ENCODE measurements around the gene BCL11B.

The BCL11B gene

DNA sequence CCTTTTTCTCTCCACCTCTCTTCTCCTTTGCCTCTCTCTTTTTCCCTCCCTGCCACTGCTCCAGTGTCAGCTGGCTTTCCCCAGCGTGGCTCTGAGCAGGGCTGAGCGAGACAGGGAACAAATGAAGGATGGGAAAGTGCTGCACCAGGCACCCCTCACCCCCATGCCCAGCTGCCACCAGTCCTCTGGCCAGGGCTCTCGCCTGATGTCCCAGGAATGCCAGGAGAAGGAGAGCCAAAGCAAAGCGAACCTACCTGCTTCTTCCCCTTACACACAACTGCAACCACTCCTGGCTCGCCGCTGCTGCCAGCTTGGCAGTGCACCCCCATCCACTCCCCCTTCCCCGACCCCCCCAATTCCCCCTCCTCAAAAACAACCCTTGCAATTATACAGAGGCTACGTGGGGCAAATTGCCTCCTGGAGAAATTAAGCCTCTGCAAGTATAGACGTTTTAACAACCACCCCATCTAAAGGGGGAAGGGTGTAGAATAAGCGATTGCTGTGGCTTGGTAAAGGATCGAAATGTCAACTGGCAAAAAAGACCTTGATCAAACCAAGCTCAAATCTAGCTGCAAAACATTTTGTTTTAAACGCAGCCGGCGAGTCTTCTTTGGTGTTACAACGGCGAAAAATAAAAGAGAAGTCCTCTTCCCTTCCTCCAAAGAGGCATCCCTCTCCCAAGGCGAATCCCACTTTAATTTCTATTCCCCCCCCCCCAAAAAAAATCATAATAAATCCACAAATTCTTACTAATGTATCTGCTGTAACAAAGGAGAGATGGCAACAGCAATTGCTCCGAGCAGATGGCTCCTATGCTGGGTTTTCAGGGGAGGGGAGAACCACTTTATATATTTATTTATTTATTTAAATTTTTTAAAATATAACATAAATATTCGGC lies 2.9 kb downstream of the BCL11B start:
- in situ Hi-C loops (cut with MboI; ENCODE audit: low sequenced_read_pairs) = no loop called here

DNA sequence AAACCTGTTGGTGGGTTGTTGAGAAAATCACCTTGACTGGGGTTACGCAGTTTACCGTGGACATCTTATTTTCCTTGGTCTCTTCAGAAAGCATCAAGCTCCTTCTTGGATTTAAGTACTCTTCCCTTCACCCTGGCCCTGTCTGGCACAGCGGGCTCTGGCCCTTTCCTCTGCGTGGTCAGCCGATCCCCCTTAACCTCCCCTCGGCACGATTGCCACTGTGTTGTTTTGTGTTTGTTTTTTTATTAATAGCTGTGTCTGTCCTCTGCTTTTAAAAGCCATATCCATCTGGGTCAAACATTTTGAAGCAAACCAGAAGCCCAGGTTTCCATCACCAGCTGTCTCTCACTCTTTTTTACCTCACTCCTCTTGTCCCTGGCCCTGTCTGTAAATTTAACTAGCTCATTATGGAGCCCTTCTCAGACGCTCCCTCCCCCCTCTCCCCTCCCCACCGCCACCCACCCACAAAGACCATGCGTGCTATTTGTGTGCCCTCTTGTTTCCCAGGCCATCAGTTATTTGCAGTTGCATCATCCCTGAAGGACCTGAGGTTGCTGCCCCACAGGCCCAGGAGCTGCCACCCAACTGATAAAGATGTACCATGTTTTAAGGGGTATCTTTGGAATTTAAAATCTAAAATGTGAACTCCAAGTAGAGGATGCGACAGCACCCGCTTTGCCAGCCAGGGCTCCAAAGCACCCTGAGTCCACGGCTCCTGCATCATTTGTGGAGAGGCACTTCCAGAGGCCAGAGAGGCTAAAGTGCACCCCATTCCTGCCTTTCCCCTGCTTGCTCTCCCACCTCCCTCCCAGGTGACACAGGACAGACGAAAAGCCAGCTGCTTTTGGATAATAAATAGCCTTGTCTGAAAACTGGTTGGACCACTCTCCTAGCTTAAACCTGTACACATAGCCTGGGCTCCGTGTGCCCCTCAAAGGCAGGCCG lies 3.9 kb downstream of the BCL11B start:
- in situ Hi-C loops (cut with MboI; ENCODE audit: low sequenced_read_pairs) = no loop called here

DNA sequence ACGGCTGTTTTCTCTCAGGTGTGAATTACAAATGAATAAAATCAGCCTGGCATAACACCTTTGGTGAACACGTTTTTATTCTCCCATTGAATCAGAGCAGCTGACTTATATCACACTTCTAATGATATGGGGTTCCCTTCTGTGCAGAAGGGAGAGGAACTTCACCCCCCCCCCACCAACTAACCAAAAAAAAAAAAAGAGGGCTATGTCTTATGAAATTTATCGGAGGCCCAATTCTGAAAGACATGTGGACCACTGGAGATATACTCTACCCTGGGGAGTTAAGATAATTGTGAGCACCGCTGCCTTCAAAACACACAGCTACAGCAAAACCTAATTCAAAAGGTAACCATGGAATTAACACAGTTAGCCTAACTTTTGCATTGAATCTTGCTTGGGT lies 4.6 kb downstream of the BCL11B start:
- in situ Hi-C loops (cut with MboI; ENCODE audit: low sequenced_read_pairs) = no loop called here

GRCh38 chr14:99266181-99267178 lies 5.5 kb downstream of the BCL11B start:
- in situ Hi-C loops (cut with MboI; ENCODE audit: low sequenced_read_pairs) = no loop called here

DNA sequence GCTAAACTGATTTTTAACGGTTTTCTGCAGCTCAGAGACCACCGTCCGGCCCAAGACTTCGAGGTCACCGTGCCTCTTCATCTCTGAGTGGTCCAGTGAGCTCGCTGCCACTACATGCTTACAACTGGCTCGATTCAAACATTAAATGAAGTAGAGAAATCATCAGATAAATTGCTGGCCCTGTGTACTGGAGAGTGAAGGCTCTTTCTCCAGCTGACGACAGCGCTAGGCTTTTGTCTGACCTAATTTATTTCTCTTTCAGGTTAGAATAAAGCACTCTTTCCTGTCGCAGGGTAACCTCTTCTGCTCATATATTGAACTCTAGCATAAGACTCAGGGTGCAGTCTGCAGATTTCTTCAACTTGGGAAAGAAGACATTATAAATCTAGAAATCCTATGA lies 6.4 kb downstream of the BCL11B start:
- in situ Hi-C loops (cut with MboI; ENCODE audit: low sequenced_read_pairs) = no loop called here

GRCh38 chr14:99264691-99265450 lies 7.1 kb downstream of the BCL11B start:
- in situ Hi-C loops (cut with MboI; ENCODE audit: low sequenced_read_pairs) = no loop called here

GRCh38 chr14:99263564-99264330 lies 8.2 kb downstream of the BCL11B start:
- in situ Hi-C loops (cut with MboI; ENCODE audit: low sequenced_read_pairs) = no loop called here

DNA sequence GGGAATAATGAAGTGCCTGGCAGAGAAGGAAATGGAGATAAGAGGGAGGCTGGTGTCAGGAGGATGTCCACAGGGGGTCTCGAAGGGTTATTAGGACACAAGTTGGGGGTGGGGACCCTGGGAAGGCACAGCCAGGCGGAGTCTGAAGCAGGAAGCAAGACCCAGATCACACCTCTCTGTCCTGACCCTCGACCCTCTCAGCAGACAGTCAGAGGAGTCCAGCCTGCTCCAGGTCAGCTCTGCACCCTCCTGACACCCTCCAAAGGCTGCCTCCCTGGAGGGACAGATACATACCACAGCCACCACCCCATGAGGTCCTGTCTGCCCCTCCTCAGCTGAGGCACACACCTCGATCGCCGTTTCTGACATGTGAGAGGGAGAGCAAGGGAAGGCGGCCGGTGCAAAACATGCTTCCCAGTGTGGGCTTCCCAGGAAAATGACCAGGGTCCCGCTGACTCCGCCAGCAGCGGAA lies 9.0 kb downstream of the BCL11B start:
- in situ Hi-C loops (cut with MboI; ENCODE audit: low sequenced_read_pairs) = no loop called here

DNA sequence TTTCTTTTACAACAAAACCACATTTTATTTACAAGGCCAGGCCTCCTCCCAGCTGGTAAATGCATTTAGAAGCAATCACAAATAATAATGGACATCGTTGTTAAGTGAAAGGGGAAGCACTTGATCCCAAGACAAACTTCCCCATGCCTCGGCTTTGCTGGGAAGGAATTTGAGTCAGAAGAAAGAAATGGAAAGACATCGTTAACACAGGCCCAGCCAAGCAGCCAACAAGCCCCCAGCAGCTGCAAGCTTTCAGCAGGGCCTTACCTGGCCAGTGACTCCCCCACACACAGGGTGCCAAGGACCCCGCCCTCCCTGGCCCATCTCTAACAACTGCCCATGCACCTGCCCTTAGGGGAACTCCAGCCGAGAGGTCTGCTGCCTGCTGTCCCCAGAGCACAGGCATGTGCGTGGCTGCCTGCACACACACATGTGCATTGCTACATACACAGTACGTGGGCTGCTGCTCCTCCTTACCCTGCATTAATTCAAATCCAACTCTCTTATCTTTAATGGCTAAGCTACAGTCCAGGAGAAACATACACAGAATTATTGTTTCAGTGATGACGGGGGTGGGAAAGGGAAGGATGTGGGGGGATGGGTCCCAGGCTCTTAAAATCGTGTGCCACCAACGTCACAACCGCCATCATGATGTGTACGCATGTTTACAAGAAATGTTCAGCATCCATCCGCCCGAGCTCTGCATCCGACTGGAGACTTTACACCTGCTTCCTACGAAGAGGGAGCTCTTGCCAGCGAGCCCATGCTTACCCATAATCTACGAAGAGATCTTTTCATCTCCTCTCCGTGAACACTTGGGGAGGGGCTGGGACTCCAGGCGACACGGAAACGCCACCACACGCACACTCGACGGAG lies 9.8 kb downstream of the BCL11B start:
- in situ Hi-C loops (cut with MboI; ENCODE audit: low sequenced_read_pairs) = no loop called here

- in situ Hi-C loops (cut with MboI; ENCODE audit: low sequenced_read_pairs) = no loop called here
Observed at GRCh38 chr14:99260587-99261551, 11.1 kb downstream of the BCL11B start.

GRCh38 chr14:99260116-99260515 lies 11.9 kb downstream of the BCL11B start:
- in situ Hi-C loops (cut with MboI; ENCODE audit: low sequenced_read_pairs) = no loop called here

DNA sequence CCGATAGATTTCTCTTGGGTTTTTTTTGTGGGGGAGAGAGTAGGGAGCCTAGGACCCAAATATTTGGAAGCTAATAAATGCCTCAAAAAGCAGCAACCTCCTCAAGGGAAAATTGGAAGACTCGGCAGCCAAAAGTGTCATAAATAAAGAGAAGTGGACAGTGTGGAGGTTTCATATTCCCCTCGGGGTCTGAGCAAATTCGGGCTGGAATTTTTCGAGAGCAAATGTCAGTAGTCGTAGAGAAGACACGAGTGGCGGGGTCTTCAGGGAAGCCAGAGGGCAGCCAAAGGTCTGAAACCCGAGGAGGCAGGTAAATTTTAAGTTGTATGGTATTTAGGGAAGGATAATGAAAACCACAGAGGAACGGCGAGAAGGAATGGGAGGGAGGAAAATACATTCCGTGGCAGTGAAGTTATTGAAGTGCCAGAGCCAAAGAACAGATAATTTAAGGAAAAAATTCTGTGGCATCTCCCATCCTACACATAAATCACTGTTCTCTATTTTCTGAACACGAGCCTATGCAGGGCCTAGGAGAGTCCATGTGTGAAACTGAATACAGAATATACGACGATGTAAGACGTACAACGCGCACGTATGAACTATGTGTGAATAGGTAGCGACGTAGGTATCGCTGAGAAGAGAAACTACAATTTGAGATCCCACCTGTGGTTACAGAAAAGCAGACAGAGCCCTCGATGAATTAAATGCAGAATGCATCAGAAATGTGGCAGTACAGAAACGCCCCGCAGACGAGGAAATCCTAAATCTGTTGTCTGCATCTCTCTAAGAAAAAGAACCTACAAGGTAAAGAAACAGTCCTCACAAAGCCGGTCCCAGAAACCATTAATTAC lies 12.9 kb downstream of the BCL11B start:
- in situ Hi-C loops (cut with MboI; ENCODE audit: low sequenced_read_pairs) = no loop called here

- in situ Hi-C loops (cut with MboI; ENCODE audit: low sequenced_read_pairs) = no loop called here
Observed at GRCh38 chr14:99258341-99258861, 13.6 kb downstream of the BCL11B start.

DNA sequence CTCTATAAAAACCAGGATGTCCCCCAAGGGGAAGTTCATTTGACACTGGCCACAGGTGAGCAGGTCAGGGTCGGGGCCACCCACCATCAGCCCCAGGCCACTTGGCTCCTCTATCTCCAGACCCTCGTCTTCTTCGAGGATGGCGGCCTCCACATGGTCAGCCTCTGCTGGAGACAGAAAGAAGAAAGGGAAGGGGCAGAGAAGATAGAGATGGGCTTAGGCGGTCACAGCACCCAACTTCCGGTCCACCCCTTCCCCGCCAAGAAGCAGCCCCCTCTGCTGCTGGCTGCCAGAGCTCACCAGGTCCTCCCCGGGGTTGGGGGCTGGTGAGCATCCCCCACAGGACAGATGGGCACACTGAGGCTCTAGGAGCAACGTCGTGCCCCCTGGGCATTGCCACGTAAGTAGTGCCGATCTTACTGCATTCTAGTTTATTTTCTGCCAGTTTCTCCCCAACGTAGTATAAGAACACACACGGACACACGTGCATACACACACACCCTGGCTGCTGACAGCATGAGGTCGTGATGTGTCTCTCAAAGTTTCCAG lies 14.2 kb downstream of the BCL11B start:
- in situ Hi-C loops (cut with MboI; ENCODE audit: low sequenced_read_pairs) = no loop called here

GRCh38 chr14:99257122-99257672 lies 14.8 kb downstream of the BCL11B start:
- in situ Hi-C loops (cut with MboI; ENCODE audit: low sequenced_read_pairs) = no loop called here

Data from HL-60/S4 treated with phorbol 12-myristate 13-acetate at 8.2 ng/mL for 4 days and 3 days (cell line).